ENCODE results near the gene IQCH.

- no peak for TF ChIP-seq TAF1 (IDR thresholded peaks at IDR 0.05; ENCODE audit: borderline replicate concordance, insufficient read depth, low read length)
- no peak for TF ChIP-seq SIN3A (IDR thresholded peaks at IDR 0.05; ENCODE audit: borderline replicate concordance, insufficient read depth, low read length)
- no peak for TF ChIP-seq POLR2AphosphoS5 (IDR thresholded peaks at IDR 0.05; ENCODE audit: low read depth, low read length)
- no peak for TF ChIP-seq FOXP2 (optimal IDR thresholded peaks at IDR 0.05; ENCODE audit: borderline replicate concordance, extremely low read depth, extremely low read length, insufficient read depth)
These were observed 257.0 kb downstream of the IQCH start for GRCh38 chr15:67511606-67512005.

Data from PFSK-1 (cell line).